Rectal smooth muscle tissue (tissue), 1 donor: ENCODE results near the gene ACAD9.
"Not testable (repeated sequence)": the region's sequence is repeated elsewhere in the genome, so short reads cannot be mapped to it uniquely, and the experiment has no call there.

ENCODE experiments used
- H3K27ac ChIP-seq: one replicate; pipeline ENCODE4 v1.7.0; 2013; ENCODE audit warnings: low read depth, low read length, inconsistent platforms
- H3K27me3 ChIP-seq: one replicate; pipeline ENCODE4 v1.7.0; 2013; ENCODE audit warnings: low read length; ENCODE audit not compliant: control insufficient read depth, insufficient read depth
- H3K36me3 ChIP-seq: one replicate; pipeline ENCODE4 v1.7.0; 2013; ENCODE audit warnings: low read length; ENCODE audit not compliant: control insufficient read depth, insufficient read depth
- H3K4me1 ChIP-seq: one replicate; pipeline ENCODE4 v1.7.0; 2013; ENCODE audit warnings: low read length; ENCODE audit not compliant: control insufficient read depth, insufficient read depth
- H3K4me3 ChIP-seq: one replicate; pipeline ENCODE4 v1.7.0; 2013; ENCODE audit warnings: low read length
- H3K9ac ChIP-seq: one replicate; pipeline ENCODE4 v1.7.0; 2013; ENCODE audit warnings: low read length

ACAD9 gene

GRCh38 chr3:128879125-128879969 is at the start of gene ACAD9:
ACAD9 (plus strand) TSS chr3:128879620; CDS start chr3:128879692, 72 bp downstream.
- H3K36me3 ChIP-seq: no peaks in the 10 kb centered on the region
- peak within 1 kb of the TSS; percentile 95 for H3K9ac ChIP-seq
- H3K27me3 ChIP-seq: no peaks in the 10 kb centered on the region
- peak within 1 kb of the TSS; percentile 90 for H3K4me3 ChIP-seq
- H3K4me1 ChIP-seq: peaks cover 7% of the 10 kb centered on the region
- H3K27ac ChIP-seq: peak within 1 kb of the TSS; percentile 90

GRCh38 chr3:128829925-128830625 is 49.3 kb upstream of the ACAD9 start:
- H3K4me1 ChIP-seq, H3K27me3 ChIP-seq, H3K4me3 ChIP-seq, H3K27ac ChIP-seq, H3K9ac ChIP-seq, H3K36me3 ChIP-seq: not testable (repeated sequence)

- not testable (repeated sequence) for H3K4me3 ChIP-seq, H3K27ac ChIP-seq, H3K4me1 ChIP-seq, H3K27me3 ChIP-seq, H3K36me3 ChIP-seq, H3K9ac ChIP-seq
Observed at GRCh38 chr3:128830762-128831161, 48.7 kb upstream of the ACAD9 start.

GRCh38 chr3:128832979-128833378 is 46.4 kb upstream of the ACAD9 start:
- not testable (repeated sequence) for H3K27ac ChIP-seq, H3K27me3 ChIP-seq, H3K4me1 ChIP-seq, H3K9ac ChIP-seq, H3K4me3 ChIP-seq, H3K36me3 ChIP-seq

- Histone ChIP-seq H3K27me3 (no peaks in the 10 kb centered on the region), H3K9ac (no peak overlapping the region), H3K4me3 (no peak overlapping the region), H3K36me3 (no peaks in the 10 kb centered on the region), H3K4me1 (no peaks in the 10 kb centered on the region), H3K27ac (no peak overlapping the region)
Observed at GRCh38 chr3:128835096-128835495, 44.3 kb upstream of the ACAD9 start.

GRCh38 chr3:128841926-128842920 is 37.2 kb upstream of the ACAD9 start:
- H3K36me3 ChIP-seq: no peaks in the 10 kb centered on the region
- no peak overlapping the region for H3K27ac ChIP-seq
- no peak overlapping the region for H3K9ac ChIP-seq
- no peak overlapping the region for H3K4me3 ChIP-seq
- H3K27me3 ChIP-seq: no peaks in the 10 kb centered on the region
- H3K4me1 ChIP-seq: peaks cover 6% of the 10 kb centered on the region

- Histone ChIP-seq H3K27me3 (no peaks in the 10 kb centered on the region), H3K4me3 (no peak overlapping the region), H3K27ac (no peak overlapping the region), H3K36me3 (no peaks in the 10 kb centered on the region), H3K4me1 (peaks cover 6% of the 10 kb centered on the region), H3K9ac (no peak overlapping the region)
Observed at GRCh38 chr3:128844502-128844901, 34.9 kb upstream of the ACAD9 start.

GRCh38 chr3:128845119-128845777 is 34.2 kb upstream of the ACAD9 start:
- Histone ChIP-seq H3K4me3 (peak overlapping the region; percentile 68), H3K36me3 (no peaks in the 10 kb centered on the region), H3K9ac (no peak overlapping the region), H3K27ac (no peak overlapping the region), H3K4me1 (peaks cover 6% of the 10 kb centered on the region), H3K27me3 (no peaks in the 10 kb centered on the region)

GRCh38 chr3:128845778-128846485 is 33.5 kb upstream of the ACAD9 start:
- Histone ChIP-seq H3K27me3 (no peaks in the 10 kb centered on the region), H3K4me3 (peak overlapping the region; percentile 68), H3K36me3 (no peaks in the 10 kb centered on the region), H3K9ac (no peak overlapping the region), H3K27ac (peak overlapping the region; percentile 43), H3K4me1 (peaks cover 6% of the 10 kb centered on the region)

- Histone ChIP-seq H3K36me3 (no peaks in the 10 kb centered on the region), H3K4me1 (peaks cover 6% of the 10 kb centered on the region), H3K27ac (peak overlapping the region; percentile 43), H3K27me3 (no peaks in the 10 kb centered on the region), H3K9ac (no peak overlapping the region), H3K4me3 (peak overlapping the region; percentile 68)
Observed at GRCh38 chr3:128846486-128846891, 32.9 kb upstream of the ACAD9 start.

- no peaks in the 10 kb centered on the region for H3K27me3 ChIP-seq
- no peaks in the 10 kb centered on the region for H3K36me3 ChIP-seq
- no peak overlapping the region for H3K9ac ChIP-seq
- peaks cover 6% of the 10 kb centered on the region for H3K4me1 ChIP-seq
- no peak overlapping the region for H3K4me3 ChIP-seq
- H3K27ac ChIP-seq: no peak overlapping the region
Observed at GRCh38 chr3:128847666-128848370, 31.6 kb upstream of the ACAD9 start.
